GM12873 (cell line): Measurements from ENCODE around the gene EPC2.

Experiments
- TF ChIP-seq, protein P1 (sequence below): IDR thresholded peaks from 2 replicates; pipeline ENCODE4 v1.5.1; 2012; ENCODE audit warnings: low read depth, mild to moderate bottlenecking, moderate library complexity, low read length, control low read depth; ENCODE audit not compliant: insufficient read depth; ENCODE audit errors: missing control alignments

Gene EPC2

DNA sequence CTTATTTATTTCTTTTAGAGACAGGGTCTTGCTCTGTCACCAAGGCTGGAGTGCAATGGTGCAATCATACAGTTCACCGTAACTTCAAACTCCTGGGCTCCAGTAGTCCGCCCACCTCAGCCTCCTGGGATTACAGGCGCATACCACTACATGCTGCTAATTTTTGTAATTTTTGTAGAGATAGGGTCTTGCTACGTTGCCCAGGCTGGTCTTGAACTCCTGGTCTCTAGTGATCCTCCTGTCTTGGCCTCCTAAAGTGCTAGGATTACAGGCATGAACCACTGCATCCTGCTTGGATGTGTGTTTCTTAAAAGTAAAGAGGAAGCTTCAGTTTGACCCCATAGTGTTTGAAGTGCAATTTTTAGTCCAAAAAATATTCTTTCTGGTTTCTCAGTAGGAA, 125.5 kb downstream of the EPC2 start:
- TF ChIP-seq, protein P1, sequence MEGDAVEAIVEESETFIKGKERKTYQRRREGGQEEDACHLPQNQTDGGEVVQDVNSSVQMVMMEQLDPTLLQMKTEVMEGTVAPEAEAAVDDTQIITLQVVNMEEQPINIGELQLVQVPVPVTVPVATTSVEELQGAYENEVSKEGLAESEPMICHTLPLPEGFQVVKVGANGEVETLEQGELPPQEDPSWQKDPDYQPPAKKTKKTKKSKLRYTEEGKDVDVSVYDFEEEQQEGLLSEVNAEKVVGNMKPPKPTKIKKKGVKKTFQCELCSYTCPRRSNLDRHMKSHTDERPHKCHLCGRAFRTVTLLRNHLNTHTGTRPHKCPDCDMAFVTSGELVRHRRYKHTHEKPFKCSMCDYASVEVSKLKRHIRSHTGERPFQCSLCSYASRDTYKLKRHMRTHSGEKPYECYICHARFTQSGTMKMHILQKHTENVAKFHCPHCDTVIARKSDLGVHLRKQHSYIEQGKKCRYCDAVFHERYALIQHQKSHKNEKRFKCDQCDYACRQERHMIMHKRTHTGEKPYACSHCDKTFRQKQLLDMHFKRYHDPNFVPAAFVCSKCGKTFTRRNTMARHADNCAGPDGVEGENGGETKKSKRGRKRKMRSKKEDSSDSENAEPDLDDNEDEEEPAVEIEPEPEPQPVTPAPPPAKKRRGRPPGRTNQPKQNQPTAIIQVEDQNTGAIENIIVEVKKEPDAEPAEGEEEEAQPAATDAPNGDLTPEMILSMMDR, result no peak

GRCh38 chr2:148781544-148781943, 137.0 kb downstream of the EPC2 start:
- TF ChIP-seq, protein P1, result no peak

- TF ChIP-seq, protein P1, result no peak
These were observed 144.5 kb downstream of the EPC2 start for GRCh38 chr2:148789059-148789458.

DNA sequence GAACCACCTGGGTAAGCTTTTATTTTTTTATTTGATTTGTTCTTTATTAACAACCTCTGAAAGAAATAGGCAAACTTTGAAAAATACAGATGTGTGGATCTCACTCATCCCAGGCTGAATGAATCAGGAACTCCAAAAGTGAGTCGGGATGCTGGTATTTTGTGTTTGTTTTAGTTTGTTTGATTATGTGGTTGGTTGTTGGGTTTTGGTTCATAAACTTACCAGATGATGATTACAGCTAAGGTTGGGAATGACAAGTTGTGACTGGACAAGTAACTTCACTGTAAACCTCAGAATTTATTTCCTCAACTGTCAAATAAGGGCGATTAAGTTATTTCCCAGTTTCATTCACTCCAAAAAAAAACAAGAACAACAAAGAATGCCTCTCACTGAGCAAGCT, 150.0 kb downstream of the EPC2 start:
- TF ChIP-seq, protein P1, result no peak

- TF ChIP-seq, protein P1, result no peak
These were observed 152.4 kb downstream of the EPC2 start for GRCh38 chr2:148796735-148797512.

DNA sequence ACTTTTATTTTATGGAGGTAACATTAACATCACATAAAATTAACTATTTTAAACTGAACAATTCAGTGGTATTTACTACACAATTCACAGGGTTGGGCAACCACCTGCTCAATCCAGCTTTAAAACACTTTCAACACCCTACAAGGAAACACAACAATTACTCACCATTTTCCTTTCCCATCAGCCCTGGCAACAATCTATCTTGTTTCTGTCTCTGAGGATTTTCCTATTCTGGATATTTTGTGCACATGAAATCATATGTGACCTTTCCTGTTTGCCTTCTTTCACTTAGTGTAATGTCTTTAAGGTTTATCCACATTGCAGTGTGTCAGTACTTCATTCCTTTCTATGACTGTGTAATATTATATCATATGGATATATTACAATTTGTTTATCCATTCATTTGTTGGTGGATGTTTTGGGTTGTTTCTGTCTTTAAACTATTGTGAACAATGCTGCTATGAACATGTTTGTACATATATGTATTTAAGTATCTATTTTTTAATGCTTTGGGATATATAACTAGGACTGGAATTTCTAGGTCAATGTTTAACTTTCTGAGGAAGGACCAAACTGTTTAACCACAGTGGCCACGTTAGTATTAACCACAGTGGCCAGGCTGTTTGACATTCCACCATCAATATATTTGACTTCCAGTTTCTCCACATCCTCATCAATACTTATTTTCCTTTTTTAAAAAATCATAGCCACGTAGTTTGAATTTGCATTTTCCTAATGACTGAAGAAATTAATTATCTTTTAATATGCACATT, 158.1 kb downstream of the EPC2 start:
- TF ChIP-seq, protein P1, result no peak

- TF ChIP-seq, protein P1, result no peak
These were observed 165.5 kb downstream of the EPC2 start for GRCh38 chr2:148810081-148810480.
